Measurements from ENCODE around the gene HSF4.

DNA sequence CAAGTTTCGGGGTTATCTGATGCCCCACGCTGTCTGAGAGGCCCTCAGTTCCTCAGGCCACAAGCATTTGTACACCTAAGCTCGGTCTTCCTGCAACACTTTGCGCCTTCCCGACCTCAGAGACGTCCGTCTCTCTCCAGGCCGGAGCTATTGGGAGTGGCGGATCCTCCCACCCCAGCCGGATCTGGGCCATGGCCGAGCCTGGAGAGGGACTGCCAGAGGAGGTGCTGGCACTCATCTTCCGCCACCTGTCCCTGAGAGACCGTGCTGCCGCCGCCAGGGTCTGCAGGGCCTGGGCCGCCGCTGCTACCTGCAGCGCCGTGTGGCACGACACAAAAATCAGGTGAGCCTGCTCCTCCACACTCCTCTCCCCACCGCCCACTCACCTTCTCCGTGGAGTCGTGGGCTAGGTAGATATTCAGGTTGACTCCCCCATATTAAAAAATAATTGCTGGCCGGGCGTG lies 2.9 kb upstream of the HSF4 start:
- TF ChIP-seq, protein P1, sequence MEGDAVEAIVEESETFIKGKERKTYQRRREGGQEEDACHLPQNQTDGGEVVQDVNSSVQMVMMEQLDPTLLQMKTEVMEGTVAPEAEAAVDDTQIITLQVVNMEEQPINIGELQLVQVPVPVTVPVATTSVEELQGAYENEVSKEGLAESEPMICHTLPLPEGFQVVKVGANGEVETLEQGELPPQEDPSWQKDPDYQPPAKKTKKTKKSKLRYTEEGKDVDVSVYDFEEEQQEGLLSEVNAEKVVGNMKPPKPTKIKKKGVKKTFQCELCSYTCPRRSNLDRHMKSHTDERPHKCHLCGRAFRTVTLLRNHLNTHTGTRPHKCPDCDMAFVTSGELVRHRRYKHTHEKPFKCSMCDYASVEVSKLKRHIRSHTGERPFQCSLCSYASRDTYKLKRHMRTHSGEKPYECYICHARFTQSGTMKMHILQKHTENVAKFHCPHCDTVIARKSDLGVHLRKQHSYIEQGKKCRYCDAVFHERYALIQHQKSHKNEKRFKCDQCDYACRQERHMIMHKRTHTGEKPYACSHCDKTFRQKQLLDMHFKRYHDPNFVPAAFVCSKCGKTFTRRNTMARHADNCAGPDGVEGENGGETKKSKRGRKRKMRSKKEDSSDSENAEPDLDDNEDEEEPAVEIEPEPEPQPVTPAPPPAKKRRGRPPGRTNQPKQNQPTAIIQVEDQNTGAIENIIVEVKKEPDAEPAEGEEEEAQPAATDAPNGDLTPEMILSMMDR (IDR thresholded peaks at IDR 0.05; ENCODE audit: low read depth, low read length, poor library complexity, severe bottlenecking): no peak
- no peak for TF ChIP-seq EZH2phosphoT487 (IDR thresholded peaks at IDR 0.05; ENCODE audit: borderline replicate concordance, low read length)

Data from DOHH2 (cell line).